ENCODE measurements around the gene MYCL.

The MYCL gene

DNA sequence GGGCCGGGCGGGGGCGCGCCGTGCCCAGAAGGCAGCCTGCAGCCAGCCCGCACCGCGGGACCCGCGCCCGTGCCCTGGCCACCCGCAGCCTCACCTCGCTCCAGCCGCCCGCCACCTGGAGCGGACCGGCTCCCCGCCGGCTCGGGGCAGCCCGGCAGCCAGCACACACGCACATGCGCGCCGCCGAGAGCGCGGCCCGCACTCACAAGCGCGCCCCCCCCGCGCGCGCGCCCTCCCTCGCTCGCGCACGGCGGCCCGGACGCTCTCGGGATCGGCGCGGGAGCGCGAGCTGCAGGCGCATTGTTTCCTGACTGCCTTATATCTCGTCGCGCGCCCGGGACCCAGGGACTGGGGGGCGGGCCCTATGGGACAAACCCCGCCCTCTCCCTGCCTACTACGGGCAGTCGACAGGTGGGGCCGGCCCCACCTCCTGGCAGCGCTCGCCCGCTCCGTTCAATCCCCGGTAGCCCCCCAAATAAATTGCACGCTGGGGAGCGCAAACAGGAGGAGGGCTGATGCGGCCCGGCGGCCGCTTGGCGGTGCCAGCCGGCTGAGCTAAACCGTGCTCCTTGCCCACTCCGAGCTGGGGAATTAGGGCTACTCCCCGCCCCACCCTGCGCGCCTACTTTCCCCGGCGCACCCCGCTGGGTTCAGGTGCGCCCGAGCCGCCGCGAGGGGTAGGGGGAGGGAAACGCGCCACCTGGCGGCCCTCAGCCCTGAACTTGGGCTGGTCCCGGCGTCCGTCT, at the start of gene MYCL:
Gene MYCL (minus strand): TSS at position 204 of the 746 bp plus-strand sequence. CDS start 483 bp downstream, outside the sequence.
- peaks cover 22% of the 10 kb centered on the region for H3K4me1 ChIP-seq (ENCODE audit: low read length)
- H3K9ac ChIP-seq (ENCODE audit: low read length), result peak within 1 kb of the TSS; percentile 74
- H2AFZ ChIP-seq (ENCODE audit: low read depth, low read length), result peak within 1 kb of the TSS; percentile 67
- H3K79me2 ChIP-seq (ENCODE audit: low read length), result no peaks in the 10 kb centered on the region
- peak; percentile 62 for TF ChIP-seq CTCF (IDR thresholded peaks at IDR 0.05; ENCODE audit: low read depth, low read length)
- no peak for TF ChIP-seq EZH2phosphoT487 (IDR thresholded peaks at IDR 0.05; ENCODE audit: low read depth)
- no peaks in the 10 kb centered on the region for H3K9me3 ChIP-seq (ENCODE audit: insufficient read depth, low read length)
- H3K27me3 ChIP-seq (ENCODE audit: low read depth, low read length), result peaks cover 10% of the 10 kb centered on the region
- H3K4me3 ChIP-seq (ENCODE audit: low read length), result peak within 1 kb of the TSS; percentile 94
- H3K36me3 ChIP-seq (replicated peaks; ENCODE audit: low read depth, low read length), result no peaks in the 10 kb centered on the region
- H4K20me1 ChIP-seq (ENCODE audit: insufficient read depth, low read length), result no peaks in the 10 kb centered on the region
- H3K27ac ChIP-seq (ENCODE audit: low read length), result peak within 1 kb of the TSS; percentile 32; the same call in 1 of the 2 replicates
- H3K4me2 ChIP-seq (ENCODE audit: low read length), result peak within 1 kb of the TSS; percentile 95

DNA sequence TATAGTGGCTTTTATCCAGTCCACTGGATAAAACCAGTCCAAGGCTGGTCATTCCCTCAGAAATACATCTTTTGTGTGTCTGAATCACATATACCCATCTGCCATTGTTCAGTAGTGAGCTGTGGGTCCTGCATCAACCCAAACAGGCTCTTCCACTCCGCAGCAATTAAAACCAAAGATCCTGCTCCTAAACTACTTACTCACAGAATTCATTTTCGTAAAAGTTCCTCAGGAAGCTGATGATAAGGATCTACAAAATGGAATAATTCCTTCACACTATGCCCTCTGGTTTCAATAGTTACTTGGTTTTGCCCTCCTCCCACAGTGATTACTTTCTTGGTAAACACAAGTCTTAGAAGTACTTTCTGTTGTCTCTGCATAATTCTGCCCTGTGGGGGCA, 48.2 kb upstream of the MYCL start:
- H3K79me2 ChIP-seq (ENCODE audit: low read length), result no peaks in the 10 kb centered on the region; the same call in 1 of the 2 replicates
- no peak overlapping the region for H3K9ac ChIP-seq (ENCODE audit: low read length)
- TF ChIP-seq CTCF (IDR thresholded peaks at IDR 0.05; ENCODE audit: low read depth, low read length) (no peak), EZH2phosphoT487 (IDR thresholded peaks at IDR 0.05; ENCODE audit: low read depth) (no peak)
- peaks cover 11% of the 10 kb centered on the region for H3K4me1 ChIP-seq (ENCODE audit: low read length)
- no peak overlapping the region for H3K4me3 ChIP-seq (ENCODE audit: low read length)
- H3K27ac ChIP-seq (ENCODE audit: low read length), result no peak overlapping the region
- H3K9me3 ChIP-seq (ENCODE audit: insufficient read depth, low read length), result no peaks in the 10 kb centered on the region
- no peak overlapping the region for H2AFZ ChIP-seq (ENCODE audit: low read depth, low read length)
- H3K4me2 ChIP-seq (ENCODE audit: low read length), result no peak overlapping the region
- no peaks in the 10 kb centered on the region for H4K20me1 ChIP-seq (ENCODE audit: insufficient read depth, low read length)
- no peaks in the 10 kb centered on the region for H3K27me3 ChIP-seq (ENCODE audit: low read depth, low read length)
- no peaks in the 10 kb centered on the region for H3K36me3 ChIP-seq (replicated peaks; ENCODE audit: low read depth, low read length)

DNA sequence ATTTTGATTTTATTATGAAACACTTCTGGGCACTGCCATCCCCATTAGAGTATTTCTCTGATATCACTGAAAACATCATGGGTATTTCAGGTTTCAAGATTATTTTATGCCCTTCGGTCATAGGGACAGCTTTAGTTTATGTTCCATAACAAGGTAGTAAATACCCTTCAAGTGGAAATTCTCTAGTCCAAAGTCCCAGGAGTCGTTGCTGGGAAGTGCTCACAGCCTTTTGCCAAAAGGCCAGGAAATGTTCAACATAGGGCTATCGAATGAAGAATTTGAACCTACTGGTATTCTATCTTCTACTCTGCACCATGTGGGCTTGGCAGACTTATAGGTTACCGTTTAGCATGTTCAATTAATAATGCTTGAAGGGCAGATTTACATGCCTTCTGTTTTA, 45.5 kb upstream of the MYCL start:
- H3K4me2 ChIP-seq (ENCODE audit: low read length), result no peak overlapping the region
- TF ChIP-seq CTCF (IDR thresholded peaks at IDR 0.05; ENCODE audit: low read depth, low read length) (no peak), EZH2phosphoT487 (IDR thresholded peaks at IDR 0.05; ENCODE audit: low read depth) (no peak)
- H3K4me3 ChIP-seq (ENCODE audit: low read length), result no peak overlapping the region
- H3K36me3 ChIP-seq (replicated peaks; ENCODE audit: low read depth, low read length), result no peaks in the 10 kb centered on the region
- no peaks in the 10 kb centered on the region for H3K4me1 ChIP-seq (ENCODE audit: low read length)
- no peaks in the 10 kb centered on the region for H4K20me1 ChIP-seq (ENCODE audit: insufficient read depth, low read length)
- no peak overlapping the region for H3K27ac ChIP-seq (ENCODE audit: low read length)
- no peaks in the 10 kb centered on the region for H3K79me2 ChIP-seq (ENCODE audit: low read length)
- no peak overlapping the region for H2AFZ ChIP-seq (ENCODE audit: low read depth, low read length)
- H3K9me3 ChIP-seq (ENCODE audit: insufficient read depth, low read length), result no peaks in the 10 kb centered on the region
- no peak overlapping the region for H3K9ac ChIP-seq (ENCODE audit: low read length)
- no peaks in the 10 kb centered on the region for H3K27me3 ChIP-seq (ENCODE audit: low read depth, low read length)

DNA sequence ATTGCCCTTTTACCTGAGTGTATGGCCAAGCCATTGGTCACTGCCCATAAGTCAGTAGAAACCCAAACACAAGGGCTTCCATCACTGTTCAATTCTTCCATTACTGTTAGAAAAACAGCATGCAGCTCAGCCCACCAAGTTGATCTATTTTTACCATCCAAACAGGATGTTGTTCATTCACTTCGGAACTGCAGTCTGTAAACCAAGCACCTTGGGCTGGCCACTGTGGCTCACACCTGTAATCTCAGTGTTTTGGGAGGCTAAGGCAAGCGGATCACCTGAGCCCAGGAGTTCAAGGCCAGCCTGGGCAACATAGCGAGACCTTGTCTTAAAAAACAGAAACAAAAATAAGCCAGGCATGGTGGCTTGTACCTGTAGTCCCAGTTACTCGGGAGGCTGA, 44.5 kb upstream of the MYCL start:
- H3K4me2 ChIP-seq (ENCODE audit: low read length), result no peak overlapping the region
- no peak for TF ChIP-seq EZH2phosphoT487 (IDR thresholded peaks at IDR 0.05; ENCODE audit: low read depth)
- TF ChIP-seq CTCF (IDR thresholded peaks at IDR 0.05; ENCODE audit: low read depth, low read length), result no peak
- H3K27me3 ChIP-seq (ENCODE audit: low read depth, low read length), result no peaks in the 10 kb centered on the region
- no peak overlapping the region for H2AFZ ChIP-seq (ENCODE audit: low read depth, low read length)
- no peaks in the 10 kb centered on the region for H3K4me1 ChIP-seq (ENCODE audit: low read length)
- H3K4me3 ChIP-seq (ENCODE audit: low read length), result no peak overlapping the region
- no peaks in the 10 kb centered on the region for H3K36me3 ChIP-seq (replicated peaks; ENCODE audit: low read depth, low read length)
- H3K9me3 ChIP-seq (ENCODE audit: insufficient read depth, low read length), result no peaks in the 10 kb centered on the region
- no peak overlapping the region for H3K9ac ChIP-seq (ENCODE audit: low read length)
- no peaks in the 10 kb centered on the region for H4K20me1 ChIP-seq (ENCODE audit: insufficient read depth, low read length)
- H3K79me2 ChIP-seq (ENCODE audit: low read length), result no peaks in the 10 kb centered on the region
- no peak overlapping the region for H3K27ac ChIP-seq (ENCODE audit: low read length)
